Loucy (cell line): Measurements from ENCODE around the gene CNTNAP2.

Experiments used
- H2AFZ ChIP-seq: fragments of 200-600 bp; sonication (generic); 2 replicates; pipeline ENCODE4 v1.6.0; 2016; ENCODE audit warnings: antibody characterized with exemption, mild to moderate bottlenecking, low read length, moderate library complexity
- H3F3A ChIP-seq: fragments of 200-600 bp; 2 replicates; pipeline ENCODE4 v1.6.0; 2016; ENCODE audit warnings: antibody characterized with exemption, low read depth, mild to moderate bottlenecking
- H3K27me3 ChIP-seq: fragments of 200-600 bp; sonication (generic); 2 replicates; pipeline ENCODE4 v1.6.1; 2014; ENCODE audit warnings: low read length, mild to moderate bottlenecking; ENCODE audit not compliant: insufficient read depth, poor library complexity, severe bottlenecking
- H3K36me3 ChIP-seq: fragments of 200-600 bp; sonication (generic); 2 replicates; pipeline ENCODE4 v1.6.1; 2016; ENCODE audit warnings: low read length; ENCODE audit not compliant: insufficient read depth
- H3K4me1 ChIP-seq: fragments of 200-600 bp; sonication (generic); 2 replicates; pipeline ENCODE4 v1.5.1; 2014; ENCODE audit warnings: low read length, mild to moderate bottlenecking; ENCODE audit not compliant: insufficient read depth, poor library complexity, severe bottlenecking
- H3K4me2 ChIP-seq: fragments of 200-600 bp; sonication (generic); 2 replicates; pipeline ENCODE4 v1.6.0; 2014; ENCODE audit warnings: antibody characterized with exemption, low read length, low read depth, mild to moderate bottlenecking; ENCODE audit not compliant: poor library complexity, severe bottlenecking
- H3K4me3 ChIP-seq: fragments of 200-600 bp; sonication (generic); 2 replicates; pipeline ENCODE4 v1.5.1; 2014; ENCODE audit warnings: low read length, mild to moderate bottlenecking, mixed read lengths; ENCODE audit not compliant: poor library complexity, severe bottlenecking
- H3K79me2 ChIP-seq: fragments of 200-600 bp; sonication (generic); 2 replicates; pipeline ENCODE4 v1.6.1; 2014; ENCODE audit warnings: low read length; ENCODE audit not compliant: insufficient read depth
- H3K9ac ChIP-seq: fragments of 200-600 bp; sonication (generic); 2 replicates; pipeline ENCODE4 v1.6.0; 2014; ENCODE audit warnings: mild to moderate bottlenecking, low read depth, low read length, moderate library complexity; ENCODE audit not compliant: poor library complexity, severe bottlenecking
- H3K9me2 ChIP-seq: fragments of 200-600 bp; sonication (generic); replicated peaks from 2 replicates; pipeline ENCODE4 v1.6.1; 2016; ENCODE audit warnings: low read depth, low read length, mixed read lengths
- H3K9me3 ChIP-seq: fragments of 200-600 bp; sonication (generic); 2 replicates; pipeline ENCODE4 v1.6.1; 2014; ENCODE audit warnings: mild to moderate bottlenecking, antibody characterized with exemption, low read length, low read depth; ENCODE audit not compliant: insufficient read depth
- H4K20me1 ChIP-seq: fragments of 200-600 bp; sonication (generic); 2 replicates; pipeline ENCODE4 v1.6.0; 2014; ENCODE audit warnings: antibody characterized with exemption, low read length, mild to moderate bottlenecking; ENCODE audit not compliant: insufficient read depth, poor library complexity, severe bottlenecking
- CTCF ChIP-seq: fragments of 200-600 bp; sonication (generic); conservative IDR thresholded peaks from 2 replicates; pipeline ENCODE4 v1.5.1; 2014; ENCODE audit warnings: mild to moderate bottlenecking, antibody characterized with exemption, low read length
- EZH2phosphoT487 ChIP-seq: fragments of 200-600 bp; IDR thresholded peaks from 2 replicates; pipeline ENCODE4 v1.6.1; 2018; ENCODE audit warnings: antibody characterized with exemption, mild to moderate bottlenecking, moderate library complexity, borderline replicate concordance

The CNTNAP2 gene

GRCh38 chr7:148104136-148104716 lies 1987.6 kb downstream of the CNTNAP2 start:
- Histone ChIP-seq H3K36me3 (no peaks in the 10 kb centered on the region), H3K79me2 (no peaks in the 10 kb centered on the region), H3K9me3 (0 out of 2 replicates have a peak, but pooled peaks cover 2% of the 10 kb centered on the region), H3K4me1 (no peaks in the 10 kb centered on the region), H3F3A (no peaks in the 10 kb centered on the region), H3K4me3 (no peak overlapping the region), H3K9me2 (no peaks in the 10 kb centered on the region), H3K27me3 (no peaks in the 10 kb centered on the region), H4K20me1 (no peaks in the 10 kb centered on the region), H3K9ac (no peak overlapping the region), H3K4me2 (no peak overlapping the region), H2AFZ (no peak overlapping the region)
- TF ChIP-seq CTCF (no peak), EZH2phosphoT487 (no peak)

GRCh38 chr7:148104924-148105323 lies 1988.3 kb downstream of the CNTNAP2 start:
- Histone ChIP-seq H3K9me3 (0 out of 2 replicates have a peak, but pooled peaks cover 2% of the 10 kb centered on the region), H3K9me2 (no peaks in the 10 kb centered on the region), H2AFZ (no peak overlapping the region), H3K27me3 (no peaks in the 10 kb centered on the region), H4K20me1 (no peaks in the 10 kb centered on the region), H3F3A (no peaks in the 10 kb centered on the region), H3K4me3 (no peak overlapping the region), H3K4me2 (no peak overlapping the region), H3K36me3 (no peaks in the 10 kb centered on the region), H3K79me2 (no peaks in the 10 kb centered on the region), H3K9ac (no peak overlapping the region), H3K4me1 (no peaks in the 10 kb centered on the region)
- TF ChIP-seq CTCF, result no peak
- no peak for TF ChIP-seq EZH2phosphoT487

GRCh38 chr7:148105853-148106252 lies 1989.3 kb downstream of the CNTNAP2 start:
- Histone ChIP-seq H3K9me3 (no peaks in the 10 kb centered on the region), H3K27me3 (no peaks in the 10 kb centered on the region), H3K79me2 (no peaks in the 10 kb centered on the region), H3F3A (no peaks in the 10 kb centered on the region), H3K4me1 (no peaks in the 10 kb centered on the region), H3K36me3 (no peaks in the 10 kb centered on the region), H2AFZ (no peak overlapping the region), H4K20me1 (no peaks in the 10 kb centered on the region), H3K4me2 (no peak overlapping the region), H3K9me2 (no peaks in the 10 kb centered on the region), H3K4me3 (no peak overlapping the region), H3K9ac (no peak overlapping the region)
- TF ChIP-seq EZH2phosphoT487, result no peak
- no peak for TF ChIP-seq CTCF
